PC-9 (cell line): ENCODE measurements around the gene SH3RF3. TPM values are rescaled to one million over a fixed set of nuclear protein-coding genes. Genes with fewer than 3 reads are reported as not detected.

ENCODE experiments used
- BruUV-seq: library from RNA; stranded (reverse); fragments of 400-500 nt; replicated peaks from 2 replicates; lab custom pipeline; 2021; lab: Mats Ljungman, UMichigan
- CTCF ChIA-PET: fragments of 300-600 bp; sonication (Branson Sonifier 250); formaldehyde crosslinking; loops from one replicate; lab custom pipeline; 2022; ENCODE audit warnings: antibody characterized with exemption; lab: Charles Lee
- POLR2A ChIA-PET: fragments of 300-600 bp; sonication (Branson Sonifier 250); formaldehyde crosslinking; loops from one replicate; lab custom pipeline; 2022; ENCODE audit warnings: antibody characterized with exemption; ENCODE audit not compliant: unreplicated experiment; lab: Charles Lee
- DNase-seq, 2 experiments: peaks; one replicate each; pipeline versions ENCODE4 v3.0.0 to v3.0.0-alpha.2; 2015 to 2022; ENCODE audit warnings: mixed read lengths in 1 of 2
- H2AFZ ChIP-seq: fragments of 200-600 bp; sonication (generic); 2 replicates; pipeline ENCODE4 v1.8.1; 2017; ENCODE audit warnings: antibody characterized with exemption
- H3F3A ChIP-seq: fragments of 200-600 bp; sonication (generic); 2 replicates; pipeline ENCODE4 v1.8.1; 2017; ENCODE audit warnings: antibody characterized with exemption, mild to moderate bottlenecking, low read depth; ENCODE audit not compliant: insufficient read depth
- H3K27ac ChIP-seq: fragments of 200-600 bp; sonication (generic); 2 replicates; pipeline ENCODE4 v1.6.1; 2016; ENCODE audit warnings: mixed run types
- H3K27me3 ChIP-seq: fragments of 200-600 bp; sonication (generic); 2 replicates; pipeline ENCODE4 v1.6.1; 2016; ENCODE audit warnings: low read depth, mixed run types; ENCODE audit not compliant: insufficient read depth
- H3K36me3 ChIP-seq: fragments of 200-600 bp; sonication (generic); 2 replicates; pipeline ENCODE4 v1.6.1; 2016; ENCODE audit warnings: low read depth, mixed run types
- H3K4me1 ChIP-seq: fragments of 200-600 bp; sonication (generic); replicated peaks from 2 replicates; pipeline ENCODE4 v1.6.1; 2016; ENCODE audit warnings: mixed run types; ENCODE audit not compliant: insufficient read depth
- H3K4me2 ChIP-seq: fragments of 200-600 bp; sonication (generic); 2 replicates; pipeline ENCODE4 v1.6.1; 2017; ENCODE audit warnings: mixed run types
- H3K4me3 ChIP-seq: fragments of 200-600 bp; sonication (generic); 2 replicates; pipeline ENCODE4 v1.6.1; 2016; ENCODE audit warnings: mixed run types
- H3K79me2 ChIP-seq: fragments of 200-600 bp; sonication (generic); 2 replicates; pipeline ENCODE4 v1.6.1; 2017; ENCODE audit warnings: low read depth, mixed run types
- H3K9me2 ChIP-seq: fragments of 200-600 bp; sonication (generic); 2 replicates; pipeline ENCODE4 v1.8.1; 2017; ENCODE audit warnings: mild to moderate bottlenecking; ENCODE audit not compliant: insufficient read depth
- H3K9me3 ChIP-seq: fragments of 200-600 bp; sonication (generic); 2 replicates; pipeline ENCODE4 v1.8.1; 2016; ENCODE audit warnings: low read depth; ENCODE audit not compliant: insufficient read depth
- H4K20me1 ChIP-seq: fragments of 200-600 bp; sonication (generic); 2 replicates; pipeline ENCODE4 v1.8.1; 2017; ENCODE audit not compliant: insufficient read depth
- EZH2 ChIP-seq: fragments of 200-600 bp; sonication (generic); IDR thresholded peaks from 2 replicates; pipeline ENCODE4 v1.8.0; 2017; ENCODE audit warnings: antibody characterized with exemption, low read depth
- intact Hi-C: fragments of 100-400 bp; cut with micrococcal nuclease; formaldehyde crosslinking; loops from one replicate; pipeline ENCODE4 v1.10.0; 2022; ENCODE audit not compliant: unreplicated experiment
- total RNA-seq: library from RNA; stranded (reverse); gene quantifications from 2 replicates; pipeline ENCODE4 v1.2.3, GENCODE V29; 2021
- TF ChIP-seq, protein P1 (sequence below): fragments of 200-600 bp; sonication (generic); conservative IDR thresholded peaks from 2 replicates; pipeline ENCODE4 v1.6.1; 2017; ENCODE audit warnings: mixed run types, antibody characterized with exemption, mild to moderate bottlenecking, moderate library complexity

The SH3RF3 gene
- total RNA-seq, 1 experiment from 2014 or later = 6.1 TPM

DNA sequence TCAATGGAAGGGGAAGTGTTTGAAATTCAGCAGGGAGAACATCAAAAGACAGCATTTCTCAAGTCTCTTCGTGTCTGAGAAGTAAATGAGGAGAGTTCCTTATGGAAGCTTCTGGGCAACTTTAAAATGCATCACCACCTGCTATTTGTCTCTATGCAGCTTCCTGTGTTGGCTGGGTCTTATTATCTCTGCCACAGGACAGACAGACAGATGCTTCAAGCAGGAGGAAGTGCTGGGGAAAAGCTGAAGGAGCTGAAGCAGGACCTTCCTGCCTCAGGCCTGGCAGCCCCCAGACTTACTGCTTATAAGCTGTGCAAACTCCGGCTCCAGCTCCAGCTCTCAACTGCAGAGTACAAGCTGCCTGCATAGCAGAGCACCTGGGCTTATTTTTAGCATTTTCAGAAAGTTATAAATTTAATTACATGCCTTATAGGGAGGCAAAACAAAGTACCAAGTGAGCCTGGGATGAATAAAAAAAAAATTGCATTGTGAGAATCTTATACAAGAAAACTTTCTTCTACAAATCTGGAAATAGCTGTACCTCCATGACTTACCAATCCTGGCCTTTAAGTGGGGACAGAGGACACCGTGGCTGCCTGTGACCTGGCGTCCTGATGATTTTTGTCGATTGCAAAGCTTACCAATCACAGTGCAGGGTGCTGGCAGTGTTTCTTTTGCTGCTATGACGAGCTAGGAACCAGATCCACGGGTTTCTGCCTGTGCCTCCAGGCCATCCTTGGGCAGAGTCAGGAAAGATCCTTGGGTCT lies 278.5 kb downstream of the SH3RF3 start:
- no peaks in the 10 kb centered on the region for H3K9me2 ChIP-seq
- peak; percentile 76 to 80 for DNase-seq
- intact Hi-C loops = loop anchor here (2.0 to 5.0 kb wide), 4 partner anchors 63 to 279 kb away; partner anchors contain the start of gene SH3RF3
- ChIA-PET CTCF (interaction anchor here (0.6 to 1.3 kb wide), 5 partner anchors 74 to 310 kb away, joined by 3 to 5 read pairs (median 4); no protein-coding TSS in a partner anchor), POLR2A (interaction anchor here (0.6 kb wide), 1 partner anchor 202 kb away, joined by 4 read pairs; no protein-coding TSS in a partner anchor)
- TF ChIP-seq, protein P1, sequence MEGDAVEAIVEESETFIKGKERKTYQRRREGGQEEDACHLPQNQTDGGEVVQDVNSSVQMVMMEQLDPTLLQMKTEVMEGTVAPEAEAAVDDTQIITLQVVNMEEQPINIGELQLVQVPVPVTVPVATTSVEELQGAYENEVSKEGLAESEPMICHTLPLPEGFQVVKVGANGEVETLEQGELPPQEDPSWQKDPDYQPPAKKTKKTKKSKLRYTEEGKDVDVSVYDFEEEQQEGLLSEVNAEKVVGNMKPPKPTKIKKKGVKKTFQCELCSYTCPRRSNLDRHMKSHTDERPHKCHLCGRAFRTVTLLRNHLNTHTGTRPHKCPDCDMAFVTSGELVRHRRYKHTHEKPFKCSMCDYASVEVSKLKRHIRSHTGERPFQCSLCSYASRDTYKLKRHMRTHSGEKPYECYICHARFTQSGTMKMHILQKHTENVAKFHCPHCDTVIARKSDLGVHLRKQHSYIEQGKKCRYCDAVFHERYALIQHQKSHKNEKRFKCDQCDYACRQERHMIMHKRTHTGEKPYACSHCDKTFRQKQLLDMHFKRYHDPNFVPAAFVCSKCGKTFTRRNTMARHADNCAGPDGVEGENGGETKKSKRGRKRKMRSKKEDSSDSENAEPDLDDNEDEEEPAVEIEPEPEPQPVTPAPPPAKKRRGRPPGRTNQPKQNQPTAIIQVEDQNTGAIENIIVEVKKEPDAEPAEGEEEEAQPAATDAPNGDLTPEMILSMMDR = no peak
- no peak for TF ChIP-seq EZH2
- no peaks in the 10 kb centered on the region for H3K36me3 ChIP-seq
- no peaks in the 10 kb centered on the region; the same call in 1 of the 2 replicates for H4K20me1 ChIP-seq
- no peaks in the 10 kb centered on the region; the same call in 1 of the 2 replicates for H3F3A ChIP-seq
- no peaks in the 10 kb centered on the region for H3K27me3 ChIP-seq
- no TSS peak for BruUV-seq
- H3K79me2 ChIP-seq = no peaks in the 10 kb centered on the region
- no peaks in the 10 kb centered on the region for H3K9me3 ChIP-seq
- no peak overlapping the region for H3K27ac ChIP-seq
- no peak overlapping the region for H2AFZ ChIP-seq
- H3K4me3 ChIP-seq = no peak overlapping the region
- peaks cover 21% of the 10 kb centered on the region for H3K4me1 ChIP-seq
- H3K4me2 ChIP-seq = no peak overlapping the region

DNA sequence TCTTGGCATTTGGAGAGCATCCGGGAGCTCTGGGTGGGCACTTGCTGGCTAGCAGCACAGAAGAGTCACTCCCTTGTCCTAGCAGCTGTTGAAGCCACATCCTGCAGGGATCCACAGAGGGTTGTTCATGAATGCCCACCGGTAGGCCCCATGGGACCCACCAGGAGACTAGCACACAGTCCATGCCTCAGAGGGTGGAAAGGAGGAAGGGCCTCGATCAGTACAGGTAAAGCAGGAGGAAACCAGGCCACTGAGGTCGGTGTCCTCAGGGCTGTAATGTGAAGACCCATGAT lies 279.0 kb downstream of the SH3RF3 start:
- H3F3A ChIP-seq = no peaks in the 10 kb centered on the region; the same call in 1 of the 2 replicates
- no peak for TF ChIP-seq EZH2
- TF ChIP-seq, protein P1 = no peak
- H4K20me1 ChIP-seq = no peaks in the 10 kb centered on the region; the same call in 1 of the 2 replicates
- ChIA-PET CTCF (interaction anchor here (0.6 to 1.3 kb wide), 5 partner anchors 73 to 311 kb away, joined by 3 to 5 read pairs (median 4); no protein-coding TSS in a partner anchor), POLR2A (interaction anchor here (0.6 kb wide), 1 partner anchor 202 kb away, joined by 4 read pairs; no protein-coding TSS in a partner anchor)
- no peak overlapping the region for H2AFZ ChIP-seq
- no peaks in the 10 kb centered on the region for H3K27me3 ChIP-seq
- H3K4me2 ChIP-seq = no peak overlapping the region
- no peaks in the 10 kb centered on the region for H3K36me3 ChIP-seq
- H3K9me2 ChIP-seq = no peaks in the 10 kb centered on the region
- H3K4me3 ChIP-seq = no peak overlapping the region
- H3K27ac ChIP-seq = no peak overlapping the region
- peaks cover 21% of the 10 kb centered on the region for H3K4me1 ChIP-seq
- DNase-seq = no peak
- intact Hi-C loops = loop anchor here (5.0 kb wide), 2 partner anchors 104 to 196 kb away; no protein-coding TSS in a partner anchor
- no peaks in the 10 kb centered on the region for H3K9me3 ChIP-seq
- BruUV-seq = no TSS peak
- H3K79me2 ChIP-seq = no peaks in the 10 kb centered on the region

DNA sequence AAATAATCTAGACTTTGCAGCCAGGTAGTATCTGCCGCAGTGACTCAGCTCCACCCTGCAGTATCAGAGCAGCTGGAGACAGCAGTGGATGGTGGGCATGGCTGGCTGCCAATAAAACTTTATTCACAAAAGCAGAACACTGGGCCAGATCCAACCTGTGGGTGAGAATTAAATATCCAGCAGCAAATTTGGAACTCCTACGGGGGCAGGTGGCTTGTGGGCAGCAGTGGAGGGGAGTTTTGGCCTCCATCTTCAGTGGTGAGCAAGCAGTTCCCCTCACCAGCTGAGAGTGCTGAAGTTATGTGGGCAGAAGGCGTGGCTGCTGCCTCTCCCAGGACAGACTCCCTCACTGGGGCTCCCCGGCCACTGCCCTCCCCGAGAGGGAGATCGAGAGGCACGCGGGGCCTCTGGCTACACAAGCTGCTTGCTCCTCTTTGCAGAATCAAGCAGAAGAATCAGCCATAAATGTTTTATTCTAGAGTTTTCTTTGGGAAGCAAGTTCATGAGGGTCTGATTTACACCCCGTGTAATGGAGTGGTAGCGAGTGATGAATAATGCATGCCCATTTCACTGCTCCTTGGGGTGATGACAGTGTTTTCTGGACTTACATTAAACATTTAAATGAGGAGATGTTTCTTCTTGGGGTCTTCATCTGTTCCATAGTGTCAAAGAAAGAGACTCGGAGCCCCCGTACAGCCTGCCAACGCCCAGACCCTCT lies 280.5 kb downstream of the SH3RF3 start:
- no peak overlapping the region for H2AFZ ChIP-seq
- H3K27me3 ChIP-seq = no peaks in the 10 kb centered on the region
- H3K9me3 ChIP-seq = no peaks in the 10 kb centered on the region
- BruUV-seq = no TSS peak
- H3K4me3 ChIP-seq = no peak overlapping the region
- H3K27ac ChIP-seq = no peak overlapping the region
- no peak for TF ChIP-seq EZH2
- TF ChIP-seq, protein P1 = no peak
- no peaks in the 10 kb centered on the region for H4K20me1 ChIP-seq
- CTCF ChIA-PET = no interaction called here
- no peak overlapping the region for H3K4me2 ChIP-seq
- no peaks in the 10 kb centered on the region for H3K36me3 ChIP-seq
- DNase-seq = peak in 1 of 2 experiments; percentile 8
- no peaks in the 10 kb centered on the region for H3K9me2 ChIP-seq
- peaks cover 21% of the 10 kb centered on the region for H3K4me1 ChIP-seq
- POLR2A ChIA-PET = no interaction called here
- H3K79me2 ChIP-seq = no peaks in the 10 kb centered on the region
- intact Hi-C loops = loop anchor here (5.0 kb wide), 2 partner anchors 103 to 197 kb away; no protein-coding TSS in a partner anchor
- H3F3A ChIP-seq = no peaks in the 10 kb centered on the region
